Forelimb muscle (tissue), 1 donor: ENCODE measurements around the gene ADCYAP1R1. TPM values are rescaled to one million over a fixed set of nuclear protein-coding genes. Genes with fewer than 3 reads are reported as not detected.

ENCODE experiments used
- DNase-seq: peaks from one replicate; pipeline ENCODE4 v3.0.0-alpha.2; 2013; ENCODE audit warnings: low read depth
- polyA plus RNA-seq: library from polyadenylated mRNA; unstranded; fragments of 120-200 nt; gene quantifications from one replicate; pipeline ENCODE4 v1.2.1, GENCODE V29; 2013; ENCODE audit not compliant: insufficient read length

The ADCYAP1R1 gene
- polyA plus RNA-seq, 1 donor: 6.7 TPM

DNA sequence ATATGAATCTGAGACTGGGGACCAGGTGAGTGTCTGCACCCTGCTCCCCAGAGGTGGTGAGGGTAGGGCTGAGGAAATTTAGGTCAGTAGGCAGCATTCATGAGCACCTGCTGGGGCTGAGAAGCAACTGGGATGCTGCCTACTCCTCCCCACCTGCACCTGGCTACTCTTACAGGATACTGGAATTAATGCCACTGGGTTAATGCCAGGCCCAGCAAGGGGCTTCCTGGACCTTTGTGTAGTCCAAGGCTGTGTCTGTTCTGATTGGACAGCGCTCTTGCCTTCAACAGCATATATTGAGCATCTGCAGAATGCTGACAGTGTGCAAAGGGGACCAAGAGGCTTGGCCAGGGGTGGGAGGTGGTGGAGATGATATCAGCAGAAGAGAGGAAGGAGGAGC, 32.1 kb downstream of the ADCYAP1R1 start:
- DNase-seq: no peak

DNA sequence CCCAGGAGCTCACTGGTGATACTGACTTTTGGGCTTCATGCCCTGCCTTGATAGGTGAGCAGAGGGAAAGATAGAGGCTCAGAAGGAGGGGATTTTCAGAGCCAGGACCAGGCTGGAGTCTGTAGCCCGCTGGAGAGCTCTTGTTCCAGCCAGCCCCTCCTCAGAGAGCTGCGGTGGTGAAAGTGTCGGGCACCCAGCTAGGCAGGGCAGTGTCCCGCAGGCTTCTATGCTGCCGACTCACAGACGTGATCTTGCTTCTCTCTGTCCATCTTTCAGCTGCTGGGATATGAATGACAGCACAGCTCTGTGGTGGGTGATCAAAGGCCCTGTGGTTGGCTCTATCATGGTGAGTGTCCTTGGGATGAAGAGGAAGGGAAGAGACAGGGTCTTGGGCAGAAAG, 35.2 kb downstream of the ADCYAP1R1 start:
- no peak for DNase-seq

DNA sequence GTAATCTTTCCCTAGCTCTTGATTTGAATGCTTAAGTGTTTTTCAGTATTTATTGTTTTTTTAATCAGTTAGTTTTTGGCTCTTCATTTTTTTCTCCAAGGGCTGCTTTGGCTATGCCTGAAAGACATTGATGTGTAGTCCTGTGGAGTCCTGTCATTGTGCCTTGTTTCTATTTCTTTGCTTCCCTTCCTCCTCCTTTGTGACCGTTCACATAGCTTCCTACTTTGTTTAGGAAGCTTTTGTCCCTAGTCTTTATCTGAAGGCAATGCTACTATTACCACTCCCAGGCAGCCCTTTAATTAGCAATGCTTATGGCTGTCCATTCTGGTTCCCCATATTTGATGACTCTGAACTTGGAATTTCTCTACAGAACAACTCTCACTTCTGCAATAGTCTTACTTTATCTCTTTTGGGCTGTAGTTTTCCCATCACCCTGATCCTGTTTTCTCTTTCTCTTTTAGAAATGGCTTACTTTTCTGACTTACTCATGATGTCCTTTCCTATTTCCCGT, 39.9 kb downstream of the ADCYAP1R1 start:
- no peak for DNase-seq

DNA sequence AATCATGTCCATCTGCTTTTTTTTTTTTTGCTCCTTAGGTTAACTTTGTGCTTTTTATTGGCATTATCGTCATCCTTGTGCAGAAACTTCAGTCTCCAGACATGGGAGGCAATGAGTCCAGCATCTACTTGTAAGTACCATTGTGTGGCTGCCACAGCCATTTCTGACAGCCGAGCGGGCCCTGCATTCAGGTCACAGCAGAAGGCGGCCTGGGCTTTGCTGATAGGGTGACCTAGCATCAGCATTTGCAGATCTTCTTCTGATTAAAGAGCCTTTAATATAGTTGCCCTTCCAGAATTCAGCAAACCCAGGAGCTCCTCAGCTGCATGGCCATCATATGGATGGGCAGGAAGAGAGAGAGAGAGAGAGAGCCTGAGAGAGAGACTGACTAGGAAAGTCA, 40.5 kb downstream of the ADCYAP1R1 start:
- DNase-seq: no peak

DNA sequence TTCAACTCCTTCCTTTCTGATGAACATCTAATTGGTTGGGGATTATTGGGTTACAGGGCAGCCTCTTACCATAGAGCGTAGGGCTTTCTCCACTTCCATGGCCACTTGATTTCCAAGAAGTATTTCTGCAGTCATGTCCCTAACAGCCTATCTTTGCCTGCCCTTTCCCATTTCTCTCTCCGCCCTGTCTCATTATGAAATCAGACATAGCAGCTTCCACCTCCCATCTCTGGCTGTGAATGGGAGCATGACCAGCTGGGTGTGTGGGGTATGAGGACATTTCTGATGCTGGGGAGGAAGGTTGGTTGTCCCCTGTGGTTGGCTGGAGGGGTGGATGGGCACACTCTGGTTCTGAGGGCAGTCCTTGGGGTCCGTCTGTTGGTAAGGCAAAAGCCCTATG, 41.2 kb downstream of the ADCYAP1R1 start:
- no peak for DNase-seq

DNA sequence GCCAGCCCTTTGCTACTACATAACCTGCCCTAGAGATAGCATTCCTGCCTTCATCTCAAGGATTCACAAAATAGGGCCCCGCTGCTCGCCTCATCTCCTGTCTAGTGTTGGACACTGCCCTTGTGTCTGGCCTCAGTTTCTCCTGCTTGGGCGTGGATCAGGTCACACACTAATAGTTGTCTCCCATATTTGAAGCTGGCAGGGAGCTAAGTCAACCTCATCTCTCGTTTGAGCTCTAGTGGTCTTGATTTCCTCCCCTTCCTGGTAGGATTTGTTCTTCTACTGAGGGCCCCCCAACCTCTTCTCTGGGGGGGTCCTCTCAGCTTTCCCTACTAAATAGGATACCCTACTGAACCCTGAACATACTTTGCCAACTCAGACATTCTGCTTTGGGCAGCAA, 42.2 kb downstream of the ADCYAP1R1 start:
- DNase-seq: no peak

DNA sequence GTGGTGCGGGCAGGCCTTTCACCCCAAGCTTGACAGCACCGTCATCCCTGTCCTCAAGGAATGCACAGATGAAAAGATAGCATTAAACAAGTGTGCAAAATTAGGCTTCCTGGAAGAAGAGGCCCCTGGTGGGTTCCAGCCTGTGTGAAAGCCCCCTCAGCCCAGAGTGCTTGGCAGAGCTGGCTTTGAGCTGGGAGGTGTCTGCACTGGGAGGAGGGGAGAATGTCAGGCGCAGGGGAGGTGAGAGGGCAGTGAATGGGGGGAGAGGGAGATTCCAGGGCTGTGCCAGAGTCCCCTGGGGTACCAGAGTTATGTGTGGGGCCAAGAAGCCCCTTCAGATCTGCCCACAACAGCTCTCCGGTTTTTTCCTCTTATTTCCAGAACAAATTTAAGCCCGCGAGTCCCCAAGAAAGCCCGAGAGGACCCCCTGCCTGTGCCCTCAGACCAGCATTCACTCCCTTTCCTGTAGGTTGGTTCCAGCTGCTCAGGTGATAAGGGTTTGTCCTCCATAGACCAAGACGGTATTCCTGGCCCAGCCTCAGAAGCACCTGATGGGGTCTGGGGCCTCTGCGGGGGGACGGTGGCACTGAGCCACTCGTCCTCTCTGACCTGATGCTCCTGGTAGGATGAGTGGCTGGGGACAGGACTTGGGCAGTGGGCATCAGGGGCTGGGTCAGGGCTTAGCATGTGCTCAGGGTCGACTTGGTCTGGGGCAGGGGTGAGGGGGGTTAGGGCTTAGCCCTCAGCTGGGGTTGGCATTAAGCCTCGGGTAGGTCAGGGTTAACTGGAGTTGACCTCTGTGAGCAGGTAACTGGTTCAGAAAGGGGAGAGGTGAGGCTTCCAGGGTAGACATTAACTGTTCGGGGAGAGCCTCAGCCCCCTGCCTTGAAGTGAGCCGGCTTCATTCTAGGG, 43.4 kb downstream of the ADCYAP1R1 start:
- DNase-seq: no peak

DNA sequence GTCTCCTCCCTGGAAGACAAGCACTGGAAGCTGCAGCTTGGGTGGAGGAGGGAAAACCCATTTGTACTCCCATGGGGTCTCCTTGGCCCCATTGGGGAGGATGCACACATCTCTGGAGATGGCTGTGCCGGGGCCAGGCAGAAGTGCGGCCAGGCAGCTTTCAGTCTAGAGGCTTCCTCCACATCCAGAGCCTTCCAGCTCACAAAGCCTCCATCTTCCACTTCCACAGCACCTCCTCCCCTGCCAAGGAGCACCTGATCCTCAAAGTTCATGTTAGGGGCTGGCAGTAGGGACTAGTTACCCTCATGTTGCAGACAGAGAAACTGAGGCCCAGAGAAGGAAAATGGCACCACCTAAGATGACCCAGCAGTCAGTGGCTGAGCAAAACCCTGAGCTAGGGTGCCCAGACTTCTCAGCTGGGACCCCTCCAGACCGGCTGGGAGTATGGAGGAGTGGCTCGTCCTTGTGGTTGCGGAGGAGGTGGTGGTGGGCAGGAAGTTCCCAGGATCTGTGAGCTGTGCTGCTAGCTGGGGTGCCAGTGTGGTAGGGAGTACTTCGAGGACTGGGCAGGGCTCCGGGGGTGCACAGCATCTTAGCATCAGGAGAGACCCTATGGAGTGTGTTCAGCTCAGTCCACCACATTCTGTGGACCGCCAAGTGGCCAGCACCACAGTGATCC, 44.2 kb downstream of the ADCYAP1R1 start:
- DNase-seq: no peak

DNA sequence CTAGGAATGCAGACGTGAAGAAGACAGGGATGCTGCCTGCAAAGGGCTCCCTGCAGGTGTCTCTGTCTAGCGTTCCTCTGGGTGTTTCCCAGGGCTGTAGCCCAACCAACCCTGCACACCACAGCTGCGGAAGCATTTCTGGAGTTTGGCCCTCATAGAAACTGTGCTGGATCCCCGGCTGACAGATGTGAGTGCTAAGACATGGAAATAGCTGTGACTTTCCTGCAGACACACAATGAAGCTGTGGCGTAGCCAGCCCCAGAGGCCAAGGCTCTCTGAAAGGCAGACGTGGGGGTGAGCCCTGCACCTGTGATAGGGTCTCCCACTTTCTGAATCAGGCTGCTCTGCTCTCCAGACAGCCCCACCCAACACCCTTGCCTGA, 44.8 kb downstream of the ADCYAP1R1 start:
- DNase-seq: peak; percentile 41

DNA sequence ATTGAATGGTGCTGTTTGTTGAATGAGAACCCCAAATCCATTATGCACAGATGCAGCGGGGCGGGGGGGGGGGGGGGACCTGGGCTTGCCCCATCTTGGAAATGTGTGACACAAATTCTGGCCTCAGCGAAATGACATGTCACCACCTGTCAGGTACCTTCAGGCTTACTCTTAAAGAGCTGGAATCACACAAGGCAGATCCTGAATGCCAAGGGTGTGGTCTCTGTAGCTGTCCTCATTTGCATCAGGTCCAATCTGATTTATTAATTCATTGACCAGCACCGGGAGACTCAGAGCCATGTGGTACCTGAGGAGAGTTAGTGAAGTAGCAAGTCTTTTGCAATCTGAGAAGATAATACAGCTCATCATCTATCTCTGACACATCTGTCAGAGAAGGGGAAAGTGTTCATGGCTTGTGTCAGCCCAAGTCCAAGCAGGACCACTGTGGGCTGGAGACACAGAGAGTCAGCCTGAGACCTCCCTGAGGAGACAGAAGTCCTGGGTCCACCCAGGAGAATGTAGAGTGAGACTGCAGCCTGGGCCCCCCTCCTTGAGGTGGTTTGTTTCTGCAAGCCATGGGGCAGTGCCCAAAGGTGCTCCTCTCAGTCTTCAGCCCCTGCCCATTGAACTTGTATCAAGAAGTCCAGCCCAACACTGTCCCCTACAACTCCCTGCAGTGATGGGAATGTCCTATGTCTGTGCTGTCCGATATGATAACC, 46.7 kb downstream of the ADCYAP1R1 start:
- DNase-seq: no peak

DNA sequence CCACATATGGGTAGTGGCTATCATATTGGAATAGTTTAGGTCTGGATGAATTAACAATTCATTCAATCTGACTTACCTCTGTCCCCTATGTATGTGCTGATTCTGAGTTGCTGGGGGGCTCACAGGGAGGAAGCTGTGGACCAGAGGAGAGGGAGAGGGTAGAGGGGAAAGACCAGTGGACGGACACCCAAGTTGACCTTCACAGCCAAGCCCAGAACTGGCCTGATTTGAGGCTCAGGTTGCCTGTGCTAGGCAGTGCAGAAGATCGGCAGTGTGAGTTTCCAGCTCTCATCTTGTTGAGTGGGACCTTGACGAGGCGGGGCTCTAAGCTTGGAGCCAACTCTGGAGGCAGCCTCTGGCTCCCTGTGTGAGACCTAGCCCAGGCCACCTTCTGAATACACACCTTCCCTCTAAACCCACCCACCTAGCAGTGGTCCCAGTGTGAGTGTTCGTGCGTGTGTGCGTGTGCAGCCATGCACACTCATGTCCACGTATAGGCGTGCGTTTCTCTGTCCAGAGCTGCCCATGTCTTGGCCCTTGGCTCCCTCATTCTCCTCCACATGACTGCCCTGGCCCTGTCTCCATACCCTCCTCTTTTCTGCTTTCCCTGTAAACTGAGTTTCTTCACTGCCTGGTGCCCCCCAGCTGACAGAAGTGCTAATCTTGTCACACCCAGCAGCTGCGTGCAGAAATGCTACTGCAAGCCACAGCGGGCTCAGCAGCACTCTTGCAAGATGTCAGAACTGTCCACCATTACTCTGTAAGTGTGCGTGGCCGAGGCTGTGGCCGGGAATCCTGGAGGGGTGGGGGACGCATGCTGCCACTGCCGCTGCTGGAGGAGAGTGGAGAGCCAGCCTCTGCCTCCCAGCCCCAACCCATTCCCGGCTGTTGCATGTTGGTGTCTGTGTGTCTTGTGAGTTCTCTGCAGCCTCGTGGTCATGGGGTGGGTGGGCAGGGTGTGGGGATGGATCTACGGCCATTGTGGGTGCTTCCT, 47.6 kb downstream of the ADCYAP1R1 start:
- no peak for DNase-seq

DNA sequence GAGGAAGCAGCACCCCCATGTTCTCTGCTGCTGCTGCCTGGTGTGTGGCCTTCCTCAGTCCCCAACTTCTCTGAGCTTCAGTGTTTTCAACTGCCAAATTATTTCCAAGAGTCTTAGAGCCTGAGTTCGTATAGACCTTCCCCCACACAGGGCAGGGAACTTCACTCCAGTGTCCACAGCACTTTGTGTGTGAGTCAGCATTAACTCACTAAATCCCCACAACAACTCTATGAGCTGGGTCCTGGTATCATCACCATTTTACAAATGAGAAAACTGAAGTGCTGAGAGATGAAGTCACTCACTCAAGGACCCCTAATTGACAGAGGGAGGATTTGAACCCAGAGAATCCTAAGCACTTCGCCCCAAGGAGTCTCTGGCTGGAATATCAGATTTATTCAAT, 48.3 kb downstream of the ADCYAP1R1 start:
- no peak for DNase-seq

DNA sequence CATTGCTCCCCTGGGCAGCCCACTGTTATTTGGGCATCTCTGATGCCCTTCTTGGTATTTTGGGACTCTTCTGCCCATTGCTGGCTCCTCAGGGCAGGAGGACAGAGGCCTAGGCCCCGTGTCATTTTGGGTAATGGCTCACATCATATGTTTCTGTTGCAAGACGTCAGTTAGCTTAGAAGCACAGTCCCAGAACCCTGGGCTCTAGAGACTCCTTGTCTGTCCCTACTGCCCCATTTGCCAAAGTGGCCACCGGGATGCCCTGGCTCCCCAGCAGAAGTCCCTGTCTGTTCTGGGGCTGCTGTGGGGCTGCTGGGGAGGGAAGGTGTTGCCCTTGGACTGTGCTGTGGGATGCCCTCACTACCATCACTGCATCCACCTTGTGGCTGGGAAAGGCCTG, 48.8 kb downstream of the ADCYAP1R1 start:
- DNase-seq: no peak

DNA sequence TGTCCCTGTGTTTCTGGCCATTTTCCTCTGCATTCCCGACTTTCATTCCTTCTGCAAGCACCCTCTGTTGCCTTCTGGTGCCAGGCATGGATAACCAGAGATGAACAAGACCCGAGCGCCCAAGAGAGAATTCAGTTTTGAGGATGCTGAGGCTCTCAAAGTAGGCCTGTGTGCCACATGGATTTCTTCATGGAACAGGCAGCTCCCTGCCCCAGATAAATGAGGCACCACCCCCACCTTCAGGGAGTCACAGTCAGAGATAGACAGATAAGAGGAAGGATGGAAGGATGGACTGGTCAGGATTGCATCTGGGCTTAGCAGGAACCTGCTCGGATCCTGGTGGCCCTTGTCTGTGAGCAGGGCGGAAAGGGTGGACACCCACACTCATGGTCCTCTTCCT, 49.4 kb downstream of the ADCYAP1R1 start:
- no peak for DNase-seq

DNA sequence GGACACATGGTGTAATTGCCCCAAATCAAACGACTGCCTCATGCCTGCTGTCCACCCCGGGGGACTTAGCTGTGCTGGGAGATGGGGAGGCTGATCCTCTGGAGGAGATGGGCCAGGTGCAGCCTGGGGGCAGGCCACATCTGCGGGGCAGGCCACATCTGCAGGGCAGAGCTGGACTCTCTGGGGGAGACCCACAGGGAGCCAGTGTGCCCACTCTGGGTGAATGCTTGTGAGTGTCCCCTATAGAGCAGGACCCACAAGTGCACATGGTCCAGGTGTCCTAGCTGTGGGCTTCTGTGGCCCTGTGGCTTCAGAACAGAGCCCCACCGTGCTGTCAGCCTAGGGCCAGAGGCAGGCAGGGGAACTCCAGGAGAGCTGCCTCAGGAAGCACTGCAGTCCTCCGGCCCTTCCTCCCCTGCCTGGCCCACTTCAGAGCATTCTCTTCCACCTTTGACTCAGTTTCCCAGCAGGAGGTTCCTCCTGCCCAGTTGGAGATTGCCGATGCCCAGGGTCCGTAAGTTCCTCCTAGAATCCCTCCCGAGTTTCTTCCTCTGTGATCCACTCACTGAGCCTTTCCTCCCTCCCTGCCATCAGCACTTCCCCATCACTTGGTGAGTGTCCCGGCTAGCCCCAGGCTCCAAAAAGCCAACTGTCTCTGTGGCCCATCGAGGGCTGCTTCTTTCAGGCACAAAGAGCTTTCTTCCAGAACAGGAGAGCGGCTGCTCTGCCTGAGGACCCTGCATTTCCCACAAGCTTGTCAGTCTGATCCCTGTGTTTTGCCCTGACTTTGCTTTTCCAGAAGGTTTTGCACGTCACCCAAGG, 50.3 kb downstream of the ADCYAP1R1 start:
- no peak for DNase-seq

DNA sequence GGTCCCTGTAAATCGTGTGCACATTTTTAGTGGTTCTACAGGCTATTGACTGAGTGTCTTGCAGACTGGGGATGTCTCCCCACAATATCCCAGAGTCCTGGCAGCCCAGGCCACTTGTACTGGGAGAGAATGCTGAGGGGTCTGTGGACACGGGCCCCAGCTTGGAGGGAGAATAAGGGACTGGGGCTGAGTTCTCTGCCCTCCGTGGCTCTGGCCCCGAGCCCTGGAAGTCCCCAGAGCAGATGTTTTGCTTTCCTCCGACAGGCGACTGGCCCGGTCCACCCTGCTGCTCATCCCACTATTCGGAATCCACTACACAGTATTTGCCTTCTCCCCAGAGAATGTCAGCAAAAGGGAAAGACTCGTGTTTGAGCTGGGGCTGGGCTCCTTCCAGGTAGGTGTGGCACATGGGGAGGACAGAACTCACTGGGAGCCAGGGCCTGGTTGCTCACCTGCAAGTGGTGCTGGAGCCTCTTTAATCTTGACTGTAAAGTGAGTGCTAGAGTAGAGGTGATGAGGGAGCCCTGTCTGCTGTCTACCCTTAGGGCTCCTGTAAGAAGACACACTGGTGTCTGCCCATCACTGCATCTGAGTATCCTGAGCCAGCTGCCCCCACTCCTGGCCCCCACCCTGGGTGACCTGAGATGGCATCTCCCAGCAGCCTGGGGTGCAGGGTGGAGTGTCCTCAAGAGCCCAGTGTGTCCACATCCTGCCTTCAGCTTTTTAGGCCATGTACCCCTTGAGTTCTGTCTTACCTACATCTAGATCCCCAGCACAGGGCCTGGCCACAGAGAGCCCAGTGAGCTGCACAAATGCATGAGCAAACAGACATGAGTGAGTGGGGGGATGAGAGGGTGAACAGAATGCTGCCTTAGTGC, 51.1 kb downstream of the ADCYAP1R1 start:
- no peak for DNase-seq

DNA sequence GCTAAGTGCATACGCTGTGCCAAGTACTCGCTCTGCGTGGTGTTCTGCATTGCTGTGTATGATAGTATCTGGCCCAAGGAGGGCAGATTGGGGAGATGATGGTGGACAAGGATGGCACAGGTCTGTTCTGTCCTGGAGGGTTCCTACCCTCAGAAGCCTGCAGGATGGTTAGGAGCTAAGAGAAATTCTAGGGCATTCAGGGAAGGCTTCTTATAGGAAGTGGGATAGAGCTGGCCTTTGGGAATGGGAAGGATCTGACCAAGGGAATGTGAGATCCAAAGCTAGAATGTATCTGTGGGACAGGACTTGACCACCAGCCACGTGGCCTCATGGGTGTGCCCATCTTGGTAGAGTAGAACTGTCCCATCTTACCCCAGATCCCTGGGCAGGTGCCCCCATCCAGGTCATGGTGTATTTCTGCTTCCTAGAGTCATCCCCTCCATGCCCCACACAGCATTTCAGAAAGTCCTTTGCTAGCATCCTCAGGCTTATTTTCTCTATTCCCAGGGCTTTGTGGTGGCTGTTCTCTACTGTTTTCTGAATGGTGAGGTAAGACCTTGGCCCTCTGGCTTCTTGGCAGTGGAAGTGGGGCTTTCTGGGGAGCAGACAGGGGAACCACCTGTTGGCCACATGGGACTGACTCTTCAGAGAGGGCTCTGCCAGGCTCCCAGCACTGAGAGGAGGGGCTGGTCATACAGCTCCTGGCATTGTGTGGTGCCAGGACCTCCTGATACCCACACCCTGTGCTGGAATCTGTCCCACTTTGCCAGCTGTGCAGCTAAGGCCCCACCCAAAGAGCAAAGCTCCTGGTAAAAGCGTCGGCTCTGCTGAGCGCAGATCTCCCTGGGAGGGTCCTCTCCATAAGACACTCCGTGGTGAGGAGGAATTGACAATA, 52.5 kb downstream of the ADCYAP1R1 start:
- no peak for DNase-seq
